NCI-H2227 (cell line): ENCODE measurements around the gene RPS6KL1.
A peak's percentile ranks its signal among the peaks of the same experiment; 100 is the strongest.

ENCODE experiments used
- DNase-seq: peaks from one replicate; lab custom pipeline; 2025; ENCODE audit not compliant: unreplicated experiment; lab: John Stamatoyannopoulos, UW

Gene RPS6KL1

DNA sequence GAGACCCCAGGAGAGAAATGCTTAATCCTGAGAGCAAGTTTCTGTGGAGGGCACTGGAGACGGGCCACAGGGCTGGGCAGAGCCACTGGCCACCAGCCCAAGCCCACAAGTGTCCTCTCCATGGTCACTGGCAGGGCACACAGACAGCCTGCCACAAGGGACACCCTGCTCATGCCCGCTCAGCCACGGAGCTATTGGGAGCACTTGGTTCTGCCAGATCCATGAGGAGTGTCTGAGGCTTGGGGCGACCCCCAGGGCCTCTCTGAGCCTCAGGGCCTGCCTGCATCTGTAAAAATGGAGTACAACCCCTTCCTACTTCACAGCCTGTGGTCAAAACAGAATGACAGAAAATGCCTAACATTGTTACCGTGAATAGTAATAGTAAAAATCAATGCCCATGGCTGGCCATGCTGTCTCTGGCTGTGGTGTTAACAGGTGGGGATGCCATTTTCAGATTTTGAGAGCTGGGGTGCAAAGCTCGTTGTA lies 29.2 kb upstream of the RPS6KL1 start:
- DNase-seq = no peak

DNA sequence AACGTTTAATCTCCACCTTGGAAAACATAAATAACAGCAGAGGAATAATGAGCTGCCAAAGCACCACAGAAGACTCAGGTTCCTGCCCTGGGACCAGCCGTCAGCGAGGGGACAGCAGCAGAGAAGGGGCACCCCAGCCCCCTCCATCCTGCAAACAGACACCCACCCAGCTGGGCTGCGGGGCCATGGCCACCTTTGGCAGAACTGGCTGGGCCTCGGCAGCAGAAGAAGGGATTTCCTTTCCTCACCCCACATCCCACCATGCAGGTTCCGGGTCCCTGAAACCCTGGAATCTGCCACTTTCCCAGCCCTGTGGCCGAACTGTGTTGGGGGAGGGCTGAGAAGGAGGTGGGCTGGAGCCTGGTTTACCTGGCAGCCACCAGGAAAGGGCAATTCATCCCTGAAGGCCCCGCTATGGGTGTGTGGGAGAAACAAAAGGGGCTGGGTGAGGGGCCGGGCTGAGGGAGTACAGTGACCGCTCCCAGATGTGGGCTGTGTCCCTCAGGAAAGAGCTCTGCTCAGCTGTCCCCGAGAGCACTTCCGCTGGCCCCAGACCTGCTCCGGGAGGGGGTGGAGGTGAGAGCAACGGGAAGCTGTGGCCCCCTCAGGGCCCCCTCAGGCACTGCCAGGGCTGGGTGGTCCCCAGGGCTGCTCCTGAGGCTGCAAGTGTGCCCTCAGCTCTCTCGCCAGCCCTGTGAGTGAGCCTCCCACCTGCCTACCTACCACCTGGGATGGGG lies 28.6 kb upstream of the RPS6KL1 start:
- DNase-seq = no peak

DNA sequence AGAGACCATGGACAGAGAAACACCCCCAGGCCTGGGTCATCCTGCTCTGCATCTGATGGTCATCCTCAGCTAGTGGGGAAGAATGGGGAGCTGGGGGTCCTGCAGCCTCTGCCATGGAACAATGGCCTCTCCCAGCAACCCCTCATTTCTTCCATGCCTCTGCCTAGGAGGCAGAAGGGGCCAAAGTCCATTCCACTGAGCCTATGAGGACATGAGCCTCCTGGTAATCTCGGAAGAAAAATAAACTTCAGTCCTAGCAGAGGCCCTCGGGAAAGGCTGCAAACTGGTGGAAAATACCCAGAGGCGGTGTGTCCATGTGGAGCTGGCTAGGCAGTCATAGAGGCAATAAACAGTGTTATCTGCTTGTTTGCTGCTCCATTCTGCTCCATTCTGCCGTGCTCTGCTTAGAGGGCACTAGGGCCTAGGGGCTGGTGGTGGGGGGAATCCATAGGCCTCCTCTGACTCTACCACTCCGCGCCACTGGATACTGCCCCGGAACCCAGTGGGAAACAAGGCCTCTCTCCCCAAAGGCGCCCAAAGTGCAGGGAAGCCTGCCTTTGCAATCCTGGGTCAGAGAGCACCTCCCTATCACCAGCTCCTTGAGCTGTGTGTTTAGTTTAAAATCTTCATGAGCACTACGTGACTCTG lies 27.9 kb upstream of the RPS6KL1 start:
- DNase-seq = no peak

DNA sequence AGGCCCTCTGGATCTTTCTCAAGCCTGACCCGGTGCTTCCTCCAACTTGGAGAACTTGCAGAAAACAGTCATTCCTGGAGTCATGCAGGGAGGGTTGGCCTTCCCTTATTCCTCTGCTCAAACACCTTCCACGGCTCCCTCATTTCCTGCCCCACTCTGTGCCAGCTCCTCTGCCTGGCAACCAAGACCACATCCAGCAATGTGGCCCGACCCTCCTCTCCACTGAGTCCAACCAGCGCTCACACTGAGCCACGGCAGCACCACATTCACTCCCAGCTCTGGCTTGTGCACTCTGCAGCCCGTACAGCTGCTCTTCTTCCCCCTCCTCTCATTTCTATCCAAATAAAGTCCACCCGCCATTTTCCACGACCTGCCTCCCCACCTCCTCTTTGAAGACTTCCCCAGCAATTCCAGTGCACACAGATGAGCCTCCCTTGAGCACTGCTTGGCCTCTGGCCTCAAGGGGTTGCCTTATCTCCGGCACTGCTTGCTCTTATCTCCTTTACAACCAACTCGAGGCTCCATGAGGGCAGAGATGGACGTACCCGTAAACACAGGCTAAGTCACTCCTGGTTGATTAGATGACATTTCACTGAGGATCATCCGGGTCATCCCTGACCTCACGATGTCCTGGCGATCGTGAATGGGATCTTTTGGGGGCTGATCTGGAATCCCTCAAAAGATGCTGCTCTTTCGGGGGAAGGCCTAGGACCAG lies 27.0 kb upstream of the RPS6KL1 start:
- no peak for DNase-seq

DNA sequence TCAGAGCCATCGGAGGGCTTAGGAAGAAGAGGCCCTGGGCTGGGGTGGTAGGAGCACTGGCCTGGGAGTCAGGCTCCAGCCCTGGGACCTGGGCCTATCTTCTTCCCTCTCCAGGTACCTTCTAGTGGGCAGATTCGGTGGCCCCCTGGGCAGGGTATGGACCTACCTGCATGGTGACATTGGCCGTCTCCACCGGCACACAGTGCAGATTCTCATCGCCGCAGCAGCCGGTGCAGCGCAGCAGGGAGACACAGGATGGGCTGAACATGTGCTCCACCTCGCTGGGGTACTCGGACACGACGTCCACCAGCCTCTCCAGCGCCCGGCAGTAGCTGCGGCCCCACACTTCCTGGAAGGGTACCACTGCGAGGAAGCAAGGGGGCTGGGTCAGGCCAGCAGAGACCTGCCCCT lies 26.1 kb upstream of the RPS6KL1 start:
- no peak for DNase-seq

DNA sequence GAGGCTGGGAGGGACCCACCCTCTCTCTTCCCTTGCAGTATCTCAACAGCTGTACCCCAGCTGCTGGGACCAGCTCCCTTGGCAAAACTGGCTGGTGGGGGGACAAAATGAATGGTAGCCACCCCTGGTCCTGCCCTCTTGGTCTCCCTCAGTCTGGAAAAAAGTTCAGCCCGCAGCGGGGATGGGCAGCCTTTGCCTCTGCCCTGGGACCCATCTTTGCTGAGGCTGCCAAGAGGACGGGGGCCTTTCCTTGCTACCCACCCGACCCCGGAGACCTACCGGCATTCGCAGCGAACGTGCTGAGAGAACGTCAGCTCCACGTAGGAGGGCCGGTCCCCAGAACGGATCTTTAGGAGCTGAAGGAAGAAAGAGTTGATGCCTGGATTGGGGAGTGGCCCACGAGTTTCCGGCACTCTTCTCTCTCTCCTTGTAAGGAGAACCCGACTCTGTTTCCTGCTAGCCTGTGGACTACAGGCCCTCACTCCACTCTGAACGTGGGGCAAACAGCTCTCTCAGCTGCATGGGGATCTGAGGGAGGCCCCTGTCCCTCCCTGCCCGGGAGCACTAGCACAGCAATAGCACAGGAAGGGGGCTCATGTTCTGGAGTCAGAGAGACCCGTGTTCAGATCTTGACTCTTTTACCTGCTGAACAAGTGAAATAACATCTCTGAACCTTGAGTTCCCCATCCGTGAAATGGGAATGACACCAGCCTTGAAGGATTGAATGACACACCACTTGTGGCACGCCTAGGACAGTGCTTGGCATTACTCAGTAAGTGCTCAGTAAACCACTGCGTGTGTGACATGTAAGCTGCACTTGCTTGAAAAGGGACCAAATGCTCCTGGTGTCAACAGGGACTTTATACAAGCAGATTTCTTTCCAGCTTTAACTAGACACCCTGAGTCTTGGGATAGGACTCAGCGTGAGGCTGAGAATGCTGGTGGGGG lies 25.4 kb upstream of the RPS6KL1 start:
- no peak for DNase-seq

DNA sequence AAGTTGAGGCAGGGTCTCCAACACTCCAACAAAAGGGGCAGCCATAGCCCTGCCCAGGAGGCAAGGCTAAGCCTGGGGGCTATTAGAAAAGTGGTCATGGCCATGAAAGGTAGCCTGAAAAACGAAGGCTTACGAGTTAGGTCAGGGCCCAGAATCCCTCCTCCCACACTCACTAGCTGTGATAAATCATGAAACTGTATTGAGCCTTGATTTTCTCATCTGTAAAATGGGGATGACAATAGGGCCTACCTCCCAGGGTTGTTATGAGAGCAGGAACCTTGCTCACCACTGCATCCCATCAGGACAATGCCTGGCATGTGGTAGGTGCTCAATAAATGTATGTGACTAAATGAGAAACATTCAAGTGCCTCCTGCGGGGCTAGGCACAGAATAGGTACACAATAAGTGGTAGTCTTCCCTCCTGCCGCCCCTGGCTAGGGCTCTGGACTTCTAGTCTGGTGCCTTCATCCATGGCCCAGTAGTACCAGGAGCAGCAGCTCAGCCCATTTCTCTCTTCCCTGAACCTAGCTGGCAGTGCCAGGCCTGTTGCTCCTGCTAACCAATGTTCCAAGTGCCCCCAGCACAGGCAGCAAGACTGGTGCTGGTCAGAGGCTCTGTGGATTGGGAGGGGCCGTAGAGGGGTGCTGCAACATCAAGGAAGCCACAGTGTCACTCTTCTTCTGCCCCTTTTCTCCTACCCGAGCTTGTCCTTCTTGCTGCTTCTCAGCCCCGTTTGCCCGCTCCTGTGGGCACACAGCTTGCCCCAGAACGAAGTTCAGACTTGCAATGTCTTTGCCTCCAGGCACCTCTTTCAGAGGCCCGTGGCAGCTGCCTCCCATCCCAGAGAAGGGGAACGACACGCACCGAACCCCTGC lies 24.5 kb upstream of the RPS6KL1 start:
- no peak for DNase-seq

DNA sequence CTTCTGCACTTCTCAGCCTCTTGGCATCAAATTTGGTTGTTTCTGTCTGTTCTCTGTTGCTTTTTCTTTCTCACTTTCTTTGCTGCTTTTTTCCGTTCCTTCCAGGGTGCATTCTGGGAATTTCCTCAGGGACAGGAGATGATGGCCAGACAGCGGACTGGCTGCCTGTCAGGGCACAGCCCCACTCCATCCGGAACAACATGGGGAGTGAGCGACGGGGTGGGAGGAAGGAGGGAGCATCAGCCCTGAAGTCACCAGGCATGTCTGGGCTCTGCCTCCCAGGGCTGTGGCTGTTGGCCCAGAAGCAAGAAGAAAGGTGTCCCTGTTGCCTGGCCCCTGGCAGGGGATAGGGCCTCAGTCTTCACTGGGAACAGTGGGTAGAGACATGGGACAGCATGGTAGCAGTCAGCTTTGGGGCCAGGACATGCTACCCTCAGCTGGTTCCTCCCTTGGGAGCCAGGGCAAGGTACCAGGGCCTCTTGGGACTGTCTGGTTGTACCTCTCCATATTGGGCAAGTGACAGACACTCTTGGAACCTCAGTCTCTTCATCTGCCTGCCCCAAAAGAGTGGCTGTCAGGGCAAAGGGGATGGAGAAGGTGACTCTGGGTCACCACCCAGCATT lies 23.7 kb upstream of the RPS6KL1 start:
- no peak for DNase-seq

DNA sequence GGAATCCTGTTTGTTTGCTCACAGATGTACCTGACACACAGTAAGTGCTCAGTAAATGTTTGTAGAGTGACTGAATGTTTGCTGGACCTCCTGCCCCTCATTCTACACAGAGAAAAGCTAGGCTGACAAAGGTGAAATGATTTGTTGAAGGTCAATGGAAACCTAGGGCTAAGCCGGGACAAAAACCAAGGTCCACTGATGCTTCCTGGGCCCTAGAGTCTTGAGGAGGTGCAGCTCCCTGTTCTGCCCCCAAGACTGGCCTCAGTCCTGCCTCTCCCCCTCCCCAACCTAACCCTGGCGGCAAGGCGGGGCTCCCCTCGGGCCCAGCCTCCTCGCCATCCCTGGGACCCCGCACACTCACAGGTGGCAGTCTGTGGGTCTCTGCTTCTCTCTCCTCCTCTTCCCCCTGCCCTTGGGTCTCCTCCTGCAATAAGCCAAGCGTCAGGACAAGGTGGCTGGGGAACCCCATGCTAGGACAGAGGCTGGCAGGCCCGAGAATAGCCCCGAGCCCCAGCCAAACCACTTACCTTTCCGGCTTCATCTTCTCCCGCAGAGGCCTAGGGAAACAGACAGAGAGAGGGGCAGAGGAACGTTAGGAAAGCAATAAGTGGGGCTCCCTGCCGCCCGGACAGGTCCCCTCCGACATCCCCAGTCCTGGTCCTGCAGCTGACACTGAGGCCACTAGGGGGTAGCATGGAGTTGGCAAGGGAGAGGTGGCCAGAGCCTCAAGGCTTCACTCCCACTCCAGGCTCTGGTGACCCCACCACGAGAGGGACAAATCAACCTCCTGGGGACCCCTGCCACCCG lies 23.0 kb upstream of the RPS6KL1 start:
- peak; percentile 83 for DNase-seq

DNA sequence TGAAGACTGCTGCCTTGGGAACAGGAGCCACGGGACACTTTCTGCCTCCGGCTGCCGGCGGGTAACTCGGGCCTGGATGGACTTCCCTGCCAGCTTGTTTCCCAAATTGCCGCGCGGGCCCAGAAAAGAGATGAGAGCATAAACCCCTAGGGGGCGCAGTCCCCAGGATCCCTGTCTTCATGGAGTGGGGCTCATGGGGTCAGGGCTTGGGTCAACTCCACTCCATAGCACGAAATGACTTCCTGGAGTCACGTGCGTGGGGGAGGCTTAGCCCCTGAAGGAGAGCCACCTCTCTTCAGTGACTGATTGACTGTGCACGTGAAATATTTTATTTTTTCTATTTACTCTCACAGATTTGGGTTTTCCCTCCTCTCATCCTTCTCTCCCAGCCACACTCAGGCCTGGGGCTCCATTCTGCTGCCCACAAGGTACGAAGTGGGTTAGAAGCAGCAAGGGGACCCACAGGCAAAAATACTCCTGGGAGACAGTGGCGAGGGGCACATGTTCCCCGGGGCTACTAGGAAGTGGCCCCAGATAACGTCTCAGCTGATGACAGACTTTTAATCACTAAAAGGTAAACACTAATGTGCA lies 22.3 kb upstream of the RPS6KL1 start:
- DNase-seq = peak; percentile 34

DNA sequence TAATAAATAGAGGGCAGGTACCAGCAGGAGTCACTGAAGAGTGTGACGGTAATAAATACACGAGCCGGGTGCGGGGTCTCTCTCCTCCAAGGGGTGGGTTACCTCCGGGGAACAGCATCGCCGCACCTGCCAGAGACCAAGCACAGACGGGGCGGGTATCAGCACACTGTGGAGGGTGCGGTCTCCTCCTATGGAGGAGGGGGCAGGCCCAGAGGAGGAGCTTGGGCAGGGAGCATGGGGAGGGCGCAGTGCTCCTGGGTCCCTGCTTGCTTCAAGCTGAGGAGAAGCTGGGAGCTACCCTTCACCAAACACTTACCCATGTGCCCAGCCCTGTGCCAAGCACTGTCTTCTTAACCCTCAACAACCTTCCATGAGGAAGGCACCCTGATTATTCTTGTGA lies 19.5 kb upstream of the RPS6KL1 start:
- no peak for DNase-seq

DNA sequence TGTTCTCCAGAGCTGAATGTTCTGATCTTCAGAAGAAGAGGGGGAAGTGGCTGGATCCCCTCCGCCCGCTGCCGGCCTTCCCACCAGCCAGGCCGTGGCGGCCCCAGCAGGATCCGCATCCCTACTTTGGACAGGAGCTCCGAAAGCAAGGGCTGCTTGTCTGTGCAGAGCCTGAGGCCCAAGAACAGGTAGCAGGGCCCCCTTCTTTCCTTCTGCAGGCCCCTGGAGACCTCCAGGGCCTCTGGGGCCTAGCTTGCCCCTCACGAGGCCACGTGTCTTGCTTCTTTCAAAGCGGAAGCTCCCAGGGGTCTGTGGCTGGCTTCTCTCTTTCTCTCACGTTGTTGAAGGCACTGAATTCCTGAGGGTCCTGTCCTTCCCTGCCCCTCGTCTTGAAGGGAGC lies 19.1 kb upstream of the RPS6KL1 start:
- no peak for DNase-seq

DNA sequence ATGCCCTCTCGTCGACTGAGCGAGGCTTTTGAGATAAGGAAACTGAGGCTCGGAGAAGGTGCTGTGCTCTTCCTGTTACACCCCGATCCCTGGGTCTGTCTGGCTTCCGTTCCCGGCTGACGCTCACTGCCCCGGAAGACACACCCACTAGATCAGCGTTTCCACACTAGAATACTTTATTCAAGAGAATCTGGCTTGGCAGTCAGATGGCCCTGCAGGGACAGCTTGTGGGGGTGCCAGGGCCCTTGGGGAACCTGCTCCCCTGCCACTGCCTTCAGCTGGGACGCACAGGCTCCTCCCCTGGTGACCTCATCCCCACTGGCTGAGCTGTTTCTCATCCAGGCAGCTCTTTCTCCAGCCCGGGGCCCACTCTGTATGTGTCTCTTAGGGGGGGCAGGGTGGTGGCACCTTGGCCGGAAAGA lies 18.6 kb upstream of the RPS6KL1 start:
- DNase-seq = no peak

DNA sequence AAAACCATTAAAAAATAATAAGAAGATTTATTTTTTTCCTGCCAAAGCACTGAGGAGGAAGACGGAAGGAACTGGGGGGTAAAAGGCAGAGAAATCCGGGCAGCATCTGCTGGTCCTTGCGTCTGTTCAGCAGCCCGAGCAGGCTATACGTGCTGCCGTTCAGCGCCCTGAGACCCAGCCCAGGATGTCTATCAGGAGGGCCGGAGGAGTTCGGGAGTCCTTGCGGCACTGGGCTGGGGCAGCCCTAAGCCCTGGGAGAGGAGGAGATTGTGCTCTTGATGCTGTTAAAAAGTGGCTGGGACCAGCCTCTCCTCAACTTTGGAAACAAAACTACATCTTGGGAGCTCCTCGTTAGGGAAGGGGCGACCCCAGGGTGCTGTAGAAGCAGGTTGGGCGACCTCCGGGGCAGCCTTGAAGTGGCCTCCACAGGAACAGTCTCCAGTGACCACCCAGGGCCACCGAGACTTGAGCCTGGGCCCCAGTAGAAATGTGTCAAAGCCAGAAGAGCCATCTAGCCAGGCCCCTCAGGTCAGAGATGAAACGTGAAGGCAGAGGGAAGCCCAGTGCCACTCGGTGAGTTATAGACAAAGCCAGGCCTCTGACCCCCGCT lies 18.0 kb upstream of the RPS6KL1 start:
- DNase-seq = no peak

DNA sequence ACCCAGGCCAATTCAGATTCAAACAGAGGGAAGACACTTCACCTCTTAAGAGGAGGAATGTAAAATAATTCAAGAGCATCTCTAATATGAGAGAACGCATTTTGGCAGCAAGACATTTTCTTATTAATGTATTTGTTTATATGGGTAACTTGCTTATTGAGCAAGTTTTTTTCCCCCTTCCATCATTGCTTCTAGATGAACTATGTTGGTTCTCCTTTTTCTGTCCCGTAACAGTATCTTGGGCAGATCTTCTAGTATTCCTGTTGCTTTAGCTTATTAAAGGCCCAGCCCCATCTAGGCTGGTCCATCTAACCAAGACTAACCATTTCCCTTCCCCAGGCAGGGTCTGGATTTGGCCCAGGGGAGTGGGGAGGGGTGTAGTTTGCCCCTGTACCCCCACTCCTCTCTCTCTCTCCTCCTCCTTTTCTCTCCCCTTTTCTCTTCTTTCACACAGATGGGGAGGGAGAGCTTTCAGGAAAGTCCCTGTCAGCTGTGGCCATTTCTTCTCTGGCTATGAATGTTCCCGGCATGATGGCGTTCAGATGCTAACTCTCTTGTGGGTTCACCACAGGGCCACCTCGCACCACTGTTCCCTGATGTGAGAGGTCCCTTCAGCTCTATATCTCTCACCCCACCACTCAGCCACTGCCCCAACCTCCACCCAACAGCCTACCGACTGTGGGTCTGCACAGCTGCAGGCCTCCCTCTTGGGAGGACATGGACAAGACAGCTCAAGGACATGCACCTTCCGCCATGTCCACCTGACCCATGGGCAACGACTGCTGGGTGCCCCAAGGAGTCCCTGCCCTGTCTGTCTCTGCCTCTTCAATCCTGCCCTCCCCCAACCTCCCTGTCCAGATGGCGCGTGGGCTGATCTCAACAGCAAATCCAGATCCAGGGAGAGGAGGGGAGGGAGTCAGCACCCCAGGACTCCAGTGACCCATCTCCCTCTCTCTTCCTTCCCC lies 15.8 kb upstream of the RPS6KL1 start:
- no peak for DNase-seq

DNA sequence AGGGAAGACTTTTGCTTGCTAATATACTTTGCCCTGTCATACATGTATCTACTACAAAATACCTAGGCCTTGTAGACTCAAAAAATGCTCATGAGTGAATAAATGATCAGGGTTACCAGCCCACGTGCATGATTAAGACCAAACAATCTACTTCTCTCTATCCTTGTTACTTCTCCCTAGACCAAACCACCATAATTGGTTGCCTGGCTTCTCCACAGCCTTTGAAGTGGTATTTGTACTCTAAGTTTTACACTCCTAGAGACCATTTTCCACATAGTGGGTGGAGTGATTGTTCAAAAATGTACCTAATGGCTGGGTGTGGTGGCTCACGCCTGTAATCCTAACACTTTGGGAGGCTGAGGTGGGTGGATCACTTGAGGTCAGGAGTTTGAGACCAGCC lies 14.1 kb upstream of the RPS6KL1 start:
- no peak for DNase-seq

DNA sequence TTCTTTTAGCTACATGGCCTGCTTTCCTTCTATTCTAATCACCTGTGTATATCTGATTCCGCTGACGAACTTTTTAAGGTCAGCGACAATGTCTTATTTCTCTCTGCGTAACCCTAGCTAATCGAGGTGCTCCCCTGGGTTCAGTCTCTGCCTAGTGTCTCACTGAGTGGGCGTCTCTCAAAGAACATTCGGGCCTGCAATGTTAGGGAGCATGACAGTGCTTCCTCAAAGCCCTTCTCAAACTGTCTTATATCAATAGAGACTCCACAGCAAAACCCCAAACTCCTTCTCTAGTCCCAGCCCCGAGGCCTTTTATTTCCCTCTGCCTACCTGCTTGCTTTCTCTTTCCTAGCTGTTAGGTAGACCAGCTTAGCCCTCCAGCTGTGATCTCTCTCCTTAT lies 13.7 kb upstream of the RPS6KL1 start:
- no peak for DNase-seq
